GM19193 (cell line): Measurements from ENCODE around the gene NOP56.

Experiments
- POLR2A ChIP-seq: IDR thresholded peaks from 4 replicates; pipeline ENCODE4 v1.6.1; 2011; ENCODE audit not compliant: insufficient read depth, insufficient read length; ENCODE audit errors: extremely low read depth

NOP56 gene

DNA sequence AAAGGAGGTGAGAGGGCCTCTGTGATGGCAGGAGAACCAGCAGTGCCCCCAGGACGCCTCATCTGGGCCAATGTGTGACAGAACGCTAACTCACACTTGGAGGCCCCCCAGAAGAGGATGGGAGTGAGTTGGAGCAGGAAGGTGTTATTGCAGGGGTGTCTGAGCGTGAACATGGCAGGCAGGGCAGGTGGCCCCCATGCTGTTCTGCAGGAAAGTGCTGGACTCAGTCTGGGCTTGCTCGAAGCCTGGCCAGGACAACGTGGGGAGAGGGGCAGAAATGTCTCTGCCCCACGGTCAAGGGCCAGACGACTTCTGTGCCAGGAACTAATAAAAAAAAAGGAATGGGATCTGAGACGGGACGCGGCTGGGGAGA, 39.2 kb downstream of the NOP56 start:
- no peak for TF ChIP-seq POLR2A

DNA sequence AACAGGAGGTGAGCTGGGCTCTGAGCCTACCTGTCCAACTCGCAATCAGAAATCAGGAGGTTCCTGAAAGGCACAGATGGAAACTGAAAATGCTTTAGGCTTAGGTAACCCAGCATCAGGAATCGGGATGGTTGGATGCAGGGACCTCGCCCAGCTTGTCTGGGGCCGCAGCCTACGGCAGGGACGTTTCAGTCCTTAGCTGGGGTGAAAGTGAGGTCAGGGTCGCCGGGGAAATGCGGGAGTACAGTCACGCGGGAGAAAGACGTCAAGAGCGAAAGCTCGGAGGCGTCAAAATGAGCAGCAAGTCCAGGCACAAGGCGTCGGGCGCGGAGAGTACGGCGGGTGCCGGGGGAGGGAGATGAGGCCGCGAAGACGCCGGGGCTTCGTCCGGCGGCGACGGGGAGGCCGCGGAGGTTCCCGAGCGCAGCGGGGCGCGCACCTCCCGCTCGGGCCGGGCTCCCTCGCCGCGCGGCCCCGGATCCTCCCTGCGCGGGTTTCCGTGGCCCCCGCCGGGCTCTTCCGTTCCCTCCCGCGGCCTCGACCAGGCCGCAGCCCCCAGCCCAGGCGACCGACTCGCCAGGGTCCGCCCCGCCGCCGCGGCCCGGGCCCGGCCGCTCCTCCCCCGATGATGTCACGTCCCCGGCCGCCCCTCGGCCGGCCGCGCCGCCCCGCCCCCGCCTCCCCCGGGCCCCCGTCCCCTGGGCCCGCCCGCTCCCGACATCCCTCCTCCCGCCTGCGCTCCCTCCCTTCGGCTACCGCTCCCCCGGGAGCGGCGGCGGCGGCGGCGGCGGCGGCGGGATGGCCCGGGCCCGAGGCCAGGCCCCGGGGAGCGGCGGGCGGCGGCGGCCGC, 39.8 kb downstream of the NOP56 start, which contains the start of gene EBF4:
TSS of gene EBF4 (plus strand) at position 745 of the 850 bp plus-strand sequence. CDS start 866 bp downstream, outside the sequence.
- TF ChIP-seq POLR2A: no peak

DNA sequence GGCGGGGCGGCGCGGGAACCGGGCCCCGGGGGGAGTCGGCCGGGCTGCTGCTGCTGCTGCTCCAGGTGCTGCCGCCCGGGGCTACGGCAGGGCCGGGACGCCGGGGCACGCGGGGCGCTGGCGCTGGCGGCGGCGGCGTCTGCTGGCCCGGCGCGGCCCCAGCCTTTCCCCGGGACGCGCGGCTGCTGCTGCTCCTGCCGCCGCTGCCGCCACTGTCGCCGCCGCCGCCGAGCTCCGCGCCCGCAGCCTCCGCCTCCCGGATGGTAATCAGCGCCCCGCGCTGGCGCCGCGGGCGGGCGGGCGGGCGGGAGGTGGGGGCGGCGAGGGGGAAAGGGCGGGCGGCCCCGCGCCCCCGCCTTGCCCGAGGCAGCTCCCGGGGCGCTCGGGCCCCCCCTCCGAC, 40.5 kb downstream of the NOP56 start:
- TF ChIP-seq POLR2A: no peak

GRCh38 chr20:2693286-2694007, 41.0 kb downstream of the NOP56 start:
- TF ChIP-seq POLR2A: no peak

DNA sequence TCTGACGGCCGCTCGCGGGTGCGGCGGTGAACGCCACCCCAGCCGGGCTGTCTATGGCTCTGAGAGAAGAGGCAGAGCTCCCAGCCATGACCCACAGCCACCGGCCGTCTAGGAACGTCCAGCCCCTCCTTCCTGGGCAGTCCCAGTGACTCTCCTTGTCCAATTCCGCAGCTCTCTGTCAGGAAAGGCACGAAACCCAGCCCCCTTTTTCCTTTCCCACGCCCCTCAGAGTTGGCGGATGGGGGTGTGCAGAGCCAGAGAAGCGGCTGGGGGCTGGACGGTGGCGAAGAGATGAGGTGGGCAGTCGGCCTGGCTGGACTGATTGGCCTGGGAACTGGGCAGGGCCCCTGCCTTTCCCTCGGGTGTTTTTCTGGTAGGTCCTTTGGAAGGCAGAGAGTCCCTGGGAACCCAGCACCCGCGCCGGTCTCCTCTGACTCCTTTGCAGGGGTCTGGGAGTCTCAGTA, 41.6 kb downstream of the NOP56 start:
- no peak for TF ChIP-seq POLR2A

- TF ChIP-seq POLR2A: no peak
Observed at GRCh38 chr20:2694519-2694918, 42.1 kb downstream of the NOP56 start.

DNA sequence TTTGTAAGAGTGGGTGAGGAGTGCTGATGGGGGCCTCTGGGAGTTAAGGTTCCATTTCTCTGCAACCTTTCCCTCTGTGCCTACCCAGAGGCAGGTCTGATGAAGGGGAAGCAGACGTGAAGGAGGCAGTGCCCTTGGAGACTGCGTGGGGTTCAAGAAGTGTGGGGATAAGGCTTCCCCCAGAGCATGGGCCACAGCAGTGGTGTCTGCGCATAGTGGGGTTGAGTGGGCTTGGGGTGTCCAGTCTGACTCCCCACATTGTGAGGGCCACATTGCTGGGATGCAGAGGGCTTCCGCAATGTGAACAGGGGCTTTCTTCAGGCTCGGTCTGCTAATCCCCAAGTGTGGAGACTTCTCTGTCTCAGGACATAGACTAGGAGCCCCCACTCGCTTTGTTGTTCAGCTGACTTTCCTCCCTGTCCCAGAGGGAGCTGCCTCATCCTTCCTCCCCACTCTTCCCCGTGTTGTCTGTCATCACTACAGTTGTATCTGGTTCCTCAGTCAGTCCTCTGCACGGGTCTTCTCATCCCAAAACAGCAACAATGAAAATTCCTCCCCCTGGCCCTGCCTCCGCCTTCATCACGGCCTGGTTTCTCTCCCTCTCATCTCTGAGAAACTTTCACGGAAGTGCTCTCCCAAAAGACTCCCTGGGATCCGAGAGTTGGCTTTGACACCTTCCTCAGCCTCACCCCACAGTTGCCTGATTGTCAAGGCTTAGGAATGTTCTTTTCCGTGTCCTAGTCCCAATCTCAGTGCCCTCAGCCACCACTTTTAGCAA, 43.0 kb downstream of the NOP56 start:
- no peak for TF ChIP-seq POLR2A

DNA sequence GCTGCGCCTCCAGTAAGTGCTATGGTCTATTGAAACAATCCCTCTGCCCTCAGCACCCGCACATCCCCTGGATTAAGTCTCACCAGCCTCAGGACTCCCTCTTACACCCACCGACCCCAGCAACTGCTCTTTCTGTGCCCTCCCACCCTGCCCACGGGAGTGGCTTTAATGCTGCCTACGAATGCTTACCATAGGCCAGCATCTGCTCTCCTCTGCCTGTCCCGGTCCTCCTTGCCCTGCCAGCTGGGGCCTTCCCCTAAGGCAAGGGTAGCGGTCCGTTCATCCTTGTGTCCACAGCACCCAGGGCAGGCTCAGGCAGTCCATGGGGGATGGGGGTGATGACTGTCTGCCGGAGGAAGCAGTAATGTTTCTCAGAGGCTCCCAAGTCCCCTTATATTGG, 44.2 kb downstream of the NOP56 start:
- TF ChIP-seq POLR2A: no peak

GRCh38 chr20:2697768-2698167, 45.3 kb downstream of the NOP56 start:
- TF ChIP-seq POLR2A: no peak

GRCh38 chr20:2698186-2698817, 45.9 kb downstream of the NOP56 start:
- no peak for TF ChIP-seq POLR2A

DNA sequence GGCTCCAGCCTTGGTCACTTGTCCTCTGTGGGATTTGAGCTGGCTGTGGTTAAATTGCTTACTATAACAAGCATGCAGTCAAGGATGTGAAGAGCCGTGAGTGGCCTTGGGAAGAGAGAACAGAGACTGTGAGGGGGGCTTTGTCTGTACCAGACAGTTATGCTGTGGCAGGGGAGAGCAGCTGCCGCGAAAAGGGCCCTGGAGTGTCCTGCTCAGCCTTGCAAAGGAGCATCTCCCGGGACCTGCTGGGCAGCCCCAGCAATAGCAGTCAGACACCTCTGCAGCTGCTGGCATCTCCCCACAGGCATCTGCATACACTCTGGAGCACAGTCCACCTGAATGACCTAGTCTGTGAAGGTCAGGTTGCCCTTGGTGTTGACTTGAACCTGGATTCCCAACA, 46.5 kb downstream of the NOP56 start:
- no peak for TF ChIP-seq POLR2A

DNA sequence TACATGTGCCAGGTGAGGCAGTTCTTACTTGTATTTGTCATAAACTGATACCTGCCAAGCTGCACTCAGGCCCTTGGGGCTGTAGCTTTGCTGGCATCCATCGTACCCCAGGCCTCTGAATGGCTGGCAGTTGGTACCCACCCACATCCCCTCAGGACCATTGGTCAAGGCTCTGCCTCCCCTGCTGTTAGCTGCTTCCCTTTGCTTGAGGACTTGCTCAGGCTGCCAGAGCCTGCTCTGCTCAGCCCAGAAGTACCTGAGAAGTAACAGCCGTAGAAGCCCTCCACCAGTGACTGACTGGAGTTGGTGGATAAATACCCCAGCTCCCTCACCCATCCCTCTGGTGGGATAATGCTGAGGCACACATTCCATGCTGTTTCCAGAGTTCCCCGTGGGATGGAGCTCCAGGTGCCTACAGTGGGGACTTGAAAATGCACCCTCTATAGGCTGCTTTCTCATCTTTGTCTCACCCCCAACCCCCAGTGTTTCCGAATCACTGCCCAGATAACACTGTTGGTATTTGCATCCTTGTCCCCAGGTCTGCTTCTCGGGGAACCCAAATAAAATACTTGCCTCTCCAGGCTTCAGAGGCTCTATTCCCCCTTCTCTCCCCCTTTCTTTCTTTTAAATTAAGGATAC, 47.5 kb downstream of the NOP56 start:
- TF ChIP-seq POLR2A: no peak

DNA sequence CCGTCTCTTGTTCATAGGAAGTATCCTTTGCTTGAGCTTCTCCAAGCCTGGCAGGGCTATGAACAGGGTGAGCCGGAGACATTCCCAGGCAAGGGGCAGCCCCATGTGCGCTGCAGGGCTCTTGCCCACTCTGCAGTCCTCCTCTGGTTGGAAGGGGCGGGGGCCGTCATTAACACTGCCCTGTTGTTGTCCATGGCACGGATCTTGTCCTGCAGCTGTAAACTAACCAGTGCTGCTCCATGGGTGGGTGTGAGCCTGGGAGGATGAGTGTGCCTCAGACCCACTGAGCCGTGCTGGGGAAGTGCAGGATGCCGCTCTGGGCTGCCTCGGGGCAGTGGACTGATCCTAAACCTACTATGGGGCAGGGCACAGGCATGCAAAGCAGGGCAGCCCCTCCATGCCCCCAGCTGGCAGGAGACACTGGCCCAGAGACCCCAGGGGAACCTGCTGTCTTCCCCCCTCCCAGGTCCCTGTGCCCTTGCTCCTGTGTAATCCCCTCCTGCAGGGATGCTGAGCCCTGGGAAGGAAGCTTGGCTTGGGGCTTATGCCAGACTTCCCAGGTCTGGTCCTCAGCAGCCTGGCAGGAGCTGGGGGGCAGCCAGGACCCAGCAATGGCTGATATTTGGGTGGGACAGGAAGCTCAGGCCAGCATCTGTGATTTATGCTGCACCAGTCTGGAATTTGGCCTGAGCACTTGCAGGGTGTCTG, 48.6 kb downstream of the NOP56 start:
- no peak for TF ChIP-seq POLR2A

GRCh38 chr20:2701671-2702081, 49.2 kb downstream of the NOP56 start:
- TF ChIP-seq POLR2A: no peak
